Activated CD4-positive, alpha-beta T cell treated with anti-CD3 and anti-CD28 coated beads for 1 hour (primary cell): ENCODE data around the gene KCND3.

Experiments
- DNase-seq: peaks from one replicate; pipeline ENCODE4 v3.0.0-alpha.2; 2020

Gene KCND3

DNA sequence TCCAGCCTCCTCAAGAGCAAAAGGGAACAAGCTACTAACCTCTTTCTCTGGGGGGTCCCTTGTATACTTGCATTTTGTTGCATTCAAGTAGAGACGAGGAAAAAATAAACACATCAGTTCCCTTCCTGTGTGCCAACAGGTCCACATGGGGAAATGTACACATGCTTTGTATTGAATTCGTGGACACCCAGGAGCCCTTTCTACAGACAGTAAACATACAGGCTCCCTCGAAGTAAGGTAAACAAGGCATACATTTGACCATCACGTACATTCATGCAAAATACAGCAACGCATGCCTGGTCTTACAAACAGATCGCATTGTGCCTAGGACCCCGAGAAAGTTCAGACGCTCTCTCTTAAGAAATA, 1.1 kb downstream of the KCND3 start:
- DNase-seq: no peak

DNA sequence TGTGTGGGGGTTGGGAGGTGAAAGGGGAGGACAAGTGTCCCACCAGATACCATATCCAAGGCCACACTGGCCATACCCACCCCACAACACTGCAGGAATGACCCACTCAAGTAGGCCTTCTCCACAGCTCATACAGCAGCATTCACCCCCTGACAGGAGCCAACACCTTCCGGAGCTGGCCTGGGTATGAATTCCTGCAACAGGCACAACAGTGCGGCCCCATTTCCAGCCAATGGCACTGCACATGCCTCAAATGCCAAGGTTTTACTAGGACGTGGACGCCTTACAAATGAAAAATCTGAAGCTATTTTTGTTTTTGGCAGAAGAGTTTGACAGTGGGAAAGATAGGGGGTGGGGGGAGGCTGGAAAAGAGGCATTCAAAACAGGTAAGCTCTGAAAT, 2.0 kb downstream of the KCND3 start:
- DNase-seq: no peak

DNA sequence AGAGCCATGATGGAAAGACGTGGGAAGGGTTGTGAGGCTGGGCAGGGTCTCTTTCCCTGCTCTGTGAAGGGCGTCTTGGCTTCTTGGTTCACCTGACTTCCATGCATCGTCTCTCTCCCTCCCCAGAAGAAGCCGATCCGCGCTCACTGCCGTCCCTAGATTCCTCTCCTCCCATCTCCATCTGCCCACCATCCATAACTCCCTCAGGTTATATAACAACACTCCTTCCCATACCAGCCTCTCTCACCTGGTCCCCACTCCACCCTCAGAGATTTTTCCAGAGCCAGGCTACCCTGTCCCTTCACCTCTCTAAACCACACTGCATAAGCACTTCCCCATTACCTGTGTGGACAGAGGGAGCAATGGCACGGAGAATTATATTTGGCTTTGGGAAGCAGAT, 6.0 kb downstream of the KCND3 start:
- DNase-seq: no peak

DNA sequence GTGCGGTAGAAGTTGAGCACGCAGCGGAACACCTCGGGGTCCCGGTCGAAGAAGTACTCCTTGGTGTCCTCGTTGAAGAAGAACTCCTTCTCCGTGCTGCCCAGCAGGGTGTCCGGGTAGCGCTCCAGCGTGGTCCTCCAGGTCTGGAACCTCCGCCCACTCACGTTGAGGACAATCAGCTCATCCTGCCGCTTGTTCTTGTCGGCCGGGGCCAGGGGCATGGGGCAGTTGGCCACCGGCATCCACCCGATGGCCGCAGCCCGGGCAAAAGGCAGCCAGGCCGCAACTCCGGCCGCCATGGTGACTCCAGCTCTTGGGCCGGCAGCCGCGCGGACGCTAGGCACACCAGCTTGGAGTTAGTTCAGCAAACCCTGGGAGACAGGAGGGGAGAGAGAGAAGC, 7.0 kb downstream of the KCND3 start:
- DNase-seq: no peak

DNA sequence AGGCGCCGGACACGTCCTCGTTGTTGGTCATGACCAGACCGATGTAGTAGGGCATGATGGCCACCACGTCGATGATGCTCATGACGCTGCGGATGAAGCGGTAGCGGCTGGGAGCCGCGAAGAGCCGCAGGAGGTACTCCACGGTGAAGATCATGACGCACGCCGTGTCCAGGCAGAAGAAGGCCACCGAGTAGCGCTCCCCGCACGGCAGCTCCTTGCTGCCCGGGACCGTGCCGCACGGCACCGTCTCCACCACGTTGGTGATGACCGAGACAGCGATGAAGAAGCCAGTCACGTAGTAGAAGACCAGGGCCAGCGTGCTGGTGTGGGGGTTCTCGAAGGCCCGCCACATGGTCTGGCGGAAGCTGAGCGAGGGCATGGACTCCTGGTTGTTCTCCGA, 7.6 kb downstream of the KCND3 start:
- no peak for DNase-seq

DNA sequence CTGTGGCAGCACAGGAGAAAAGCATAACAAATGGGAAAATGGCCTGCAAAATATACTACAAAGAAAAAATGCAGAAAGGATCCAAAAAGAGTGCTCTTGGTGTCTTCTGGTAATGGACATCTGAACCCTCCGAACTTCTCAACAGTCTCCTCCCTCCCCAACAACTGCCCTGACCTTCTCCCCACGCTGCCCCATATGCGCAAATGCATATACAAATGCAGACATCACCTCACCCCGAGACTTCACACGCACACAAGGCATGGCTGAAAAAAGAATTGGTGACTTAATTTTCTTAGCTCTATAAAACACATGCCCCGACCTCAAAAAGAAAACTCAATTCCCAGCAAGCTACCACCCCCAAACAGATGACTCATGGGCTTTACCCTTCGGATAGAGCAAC, 8.4 kb downstream of the KCND3 start:
- no peak for DNase-seq

DNA sequence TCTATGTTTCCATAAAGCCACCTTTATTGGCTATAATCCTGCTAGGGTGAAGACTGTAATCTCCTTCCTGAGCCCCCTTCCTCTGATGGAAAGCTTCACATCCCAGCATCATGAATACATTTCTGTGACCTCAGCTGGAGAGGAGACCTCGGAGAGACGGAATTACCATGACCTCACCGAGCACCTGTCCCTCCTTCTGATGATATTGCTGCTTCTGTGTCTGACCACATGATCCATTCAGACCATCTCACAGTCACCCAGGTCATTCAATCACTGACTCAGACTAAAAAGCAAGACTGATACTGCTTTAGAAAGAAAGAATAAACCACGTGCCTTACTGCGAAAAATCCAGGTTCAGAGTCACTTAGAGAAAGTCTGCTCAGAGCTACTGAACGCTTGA, 8.8 kb downstream of the KCND3 start:
- DNase-seq: no peak

DNA sequence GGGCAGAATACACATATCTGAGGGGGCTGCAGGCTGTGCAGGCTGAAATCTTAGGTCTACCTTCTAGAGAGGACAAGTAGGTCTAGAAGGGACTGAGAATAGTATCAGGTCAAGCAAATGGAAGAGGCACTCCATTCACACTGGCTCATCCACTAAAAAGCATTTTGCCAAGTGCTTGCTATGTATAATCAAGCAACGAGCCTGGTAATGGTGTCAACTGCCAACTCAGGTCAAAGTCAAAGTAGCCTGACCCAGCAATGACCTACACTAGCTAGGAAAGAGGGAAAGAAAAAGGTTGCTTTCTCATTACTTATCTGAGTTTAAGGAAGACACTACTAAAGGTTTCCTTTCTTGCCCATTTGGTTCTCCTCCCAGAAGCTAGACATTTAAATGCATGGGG, 10.8 kb downstream of the KCND3 start:
- no peak for DNase-seq

DNA sequence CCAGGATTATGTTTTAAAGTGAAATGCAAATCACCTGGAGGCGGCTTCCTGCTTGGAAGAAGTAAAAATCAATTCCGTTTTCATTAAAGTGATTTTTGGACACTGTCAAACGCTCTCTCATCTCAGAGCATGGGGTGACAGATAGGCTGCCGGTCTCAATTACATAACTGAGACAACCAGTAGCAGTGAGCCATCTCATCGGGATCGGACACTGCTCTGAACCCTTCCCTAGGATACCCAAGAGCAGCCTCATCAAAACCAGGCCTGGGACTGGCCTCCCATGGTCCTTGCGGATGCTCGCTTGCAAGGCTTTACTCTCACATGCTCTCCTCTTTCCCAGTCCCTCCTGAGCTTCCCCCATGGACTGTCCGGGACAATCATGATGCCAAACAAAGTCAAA, 12.1 kb downstream of the KCND3 start:
- no peak for DNase-seq

DNA sequence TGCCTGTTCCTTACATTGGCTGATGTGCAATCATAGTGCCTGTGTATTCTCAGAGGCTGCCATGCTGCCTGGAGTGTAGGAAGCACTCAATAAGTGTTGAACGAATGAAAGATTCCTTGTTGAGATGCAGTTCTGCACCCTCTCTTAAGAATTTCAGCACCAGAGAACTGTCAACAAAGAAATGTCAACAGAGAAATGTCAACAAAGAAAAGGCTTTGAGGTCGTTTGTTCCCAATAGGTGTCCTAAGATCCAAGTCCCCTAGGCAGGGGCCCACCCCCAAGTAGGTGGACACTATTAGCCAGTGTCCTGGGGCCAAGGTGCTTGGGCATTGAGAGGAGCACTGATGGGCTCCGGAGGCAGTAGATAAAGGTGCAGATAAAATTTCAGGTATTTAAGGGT, 12.6 kb downstream of the KCND3 start:
- DNase-seq: no peak

DNA sequence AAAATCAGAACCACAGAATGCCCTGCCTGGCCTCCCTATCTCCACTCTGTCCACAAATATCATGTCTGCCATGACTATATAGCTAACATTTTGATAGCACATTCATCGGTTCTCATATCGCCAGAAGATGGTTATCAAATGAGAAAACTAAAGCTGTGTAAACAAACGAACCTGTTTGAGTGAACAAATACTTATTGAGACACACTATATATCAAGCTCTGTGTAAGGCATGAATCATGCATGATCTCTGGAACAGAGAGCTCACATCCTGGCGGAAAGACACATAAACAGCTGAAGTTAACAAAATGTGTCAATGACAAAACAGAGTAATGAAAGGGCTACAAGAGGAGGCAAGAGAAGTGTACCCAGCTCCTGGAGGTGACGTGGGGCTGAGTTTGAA, 13.1 kb downstream of the KCND3 start:
- DNase-seq: no peak

DNA sequence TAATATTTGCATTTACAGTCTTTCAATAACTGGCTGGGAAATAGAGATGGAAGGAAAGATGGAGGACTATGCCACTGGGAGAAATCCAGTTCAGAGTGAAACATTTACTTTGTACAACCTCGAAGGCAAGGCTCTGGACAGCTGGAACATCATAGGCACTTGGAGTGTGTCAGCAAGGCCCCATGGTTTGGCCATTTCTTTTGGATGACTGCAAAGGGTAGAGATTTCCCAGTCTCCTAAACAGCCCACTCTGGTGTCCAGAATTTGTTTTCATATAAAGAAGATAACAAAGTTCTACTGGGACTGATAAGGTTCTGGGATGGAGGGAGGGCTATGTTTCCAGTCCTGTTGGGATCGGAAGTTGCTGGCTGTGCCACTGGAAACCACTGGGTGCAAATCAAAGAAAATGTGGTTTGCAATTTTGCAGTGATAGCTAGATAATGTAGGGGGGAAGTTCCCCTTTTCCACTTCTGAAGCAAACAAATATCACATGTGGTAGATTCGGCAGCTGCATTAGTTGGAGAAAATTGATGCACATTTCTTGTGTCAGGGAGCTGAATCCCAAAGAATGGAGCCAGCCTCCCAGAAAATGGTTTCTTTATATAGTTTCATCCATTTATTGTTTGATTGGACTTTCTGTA, 16.2 kb downstream of the KCND3 start:
- no peak for DNase-seq

DNA sequence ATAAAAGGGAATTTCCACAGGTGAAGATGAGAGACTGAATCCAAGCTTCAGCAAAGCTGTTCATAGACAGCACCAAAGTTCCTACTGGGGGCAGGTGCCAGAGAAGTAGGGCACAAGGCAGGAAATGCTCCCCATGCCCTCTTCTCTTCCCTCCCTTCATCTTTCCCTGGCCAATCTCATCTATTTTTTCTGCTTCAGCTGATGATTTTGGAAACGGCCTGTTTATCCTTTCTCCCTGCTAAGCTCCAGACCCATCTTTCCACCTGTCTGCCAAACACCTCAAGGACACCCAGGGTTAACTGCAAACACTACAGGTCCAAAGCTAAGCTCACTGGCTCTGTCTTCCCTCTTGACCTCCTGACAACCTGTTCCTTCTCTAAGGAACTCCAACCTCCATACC, 18.1 kb downstream of the KCND3 start:
- DNase-seq: no peak

DNA sequence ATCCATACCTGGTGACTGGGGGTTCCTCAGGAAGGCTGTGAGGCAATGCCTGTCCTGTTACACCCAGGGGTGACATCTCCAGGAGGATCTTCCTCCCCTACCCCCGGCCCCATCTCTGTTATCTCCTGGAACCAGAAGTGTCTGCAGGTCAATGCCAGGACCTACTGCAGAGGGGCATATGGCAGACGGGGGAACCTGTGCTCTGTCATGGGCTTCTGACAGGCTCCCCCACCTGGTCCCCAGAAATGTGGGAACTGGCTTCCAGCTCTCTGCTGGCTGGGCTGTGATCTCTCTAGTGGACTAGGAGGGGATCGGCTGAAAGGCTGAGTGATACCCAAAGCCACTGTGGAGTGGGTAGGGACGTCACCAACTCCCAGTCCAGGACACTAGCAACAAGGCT, 21.0 kb downstream of the KCND3 start:
- no peak for DNase-seq

DNA sequence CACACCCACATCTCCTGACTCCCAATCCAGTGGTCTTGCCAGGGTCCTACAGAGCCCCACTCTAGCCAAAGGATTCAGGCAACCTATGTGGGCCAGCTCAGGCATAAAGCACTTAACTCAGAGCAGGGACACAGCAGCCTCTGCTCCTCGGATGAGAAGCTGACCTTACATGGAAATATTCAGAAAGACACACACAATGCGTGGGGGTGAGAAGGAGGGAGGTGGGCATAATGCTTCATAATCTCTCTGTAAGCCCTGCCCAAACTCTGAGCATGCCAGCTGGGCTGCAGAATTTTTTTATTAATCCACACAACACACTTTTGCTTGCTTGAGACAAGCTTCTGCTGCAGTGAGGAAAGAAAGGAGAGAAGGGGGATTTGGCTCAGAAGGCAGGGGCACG, 21.6 kb downstream of the KCND3 start:
- no peak for DNase-seq

DNA sequence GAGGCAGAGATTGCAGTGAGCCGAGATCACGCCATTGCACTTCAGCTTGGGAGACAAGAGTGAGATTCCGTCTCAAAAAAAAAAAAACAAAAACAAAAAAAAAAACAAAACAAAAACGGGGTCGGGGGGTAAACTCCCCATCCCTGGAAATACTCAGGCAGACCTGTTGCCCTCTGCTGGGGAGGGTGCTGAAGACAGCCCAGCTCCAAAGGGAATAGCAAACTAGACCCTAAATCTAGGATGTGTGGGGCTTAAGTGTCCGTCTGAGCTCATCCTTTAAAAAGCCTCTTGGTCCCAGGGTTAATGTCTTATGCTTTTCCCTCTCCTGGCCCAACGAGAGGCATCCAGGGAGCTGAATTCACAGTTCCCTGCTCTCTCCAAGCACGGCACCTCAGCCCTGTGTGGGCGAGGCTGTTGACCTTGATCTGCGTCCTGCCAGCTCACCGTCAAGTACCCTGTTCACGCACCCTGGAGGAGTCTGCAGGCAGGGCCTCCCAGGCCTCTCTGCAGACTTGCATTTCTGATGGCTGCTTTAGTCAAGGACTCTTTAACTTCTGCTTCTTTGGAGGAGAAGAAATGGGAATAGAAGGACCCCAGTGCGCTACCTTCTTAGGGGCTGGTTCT, 22.3 kb downstream of the KCND3 start:
- no peak for DNase-seq

DNA sequence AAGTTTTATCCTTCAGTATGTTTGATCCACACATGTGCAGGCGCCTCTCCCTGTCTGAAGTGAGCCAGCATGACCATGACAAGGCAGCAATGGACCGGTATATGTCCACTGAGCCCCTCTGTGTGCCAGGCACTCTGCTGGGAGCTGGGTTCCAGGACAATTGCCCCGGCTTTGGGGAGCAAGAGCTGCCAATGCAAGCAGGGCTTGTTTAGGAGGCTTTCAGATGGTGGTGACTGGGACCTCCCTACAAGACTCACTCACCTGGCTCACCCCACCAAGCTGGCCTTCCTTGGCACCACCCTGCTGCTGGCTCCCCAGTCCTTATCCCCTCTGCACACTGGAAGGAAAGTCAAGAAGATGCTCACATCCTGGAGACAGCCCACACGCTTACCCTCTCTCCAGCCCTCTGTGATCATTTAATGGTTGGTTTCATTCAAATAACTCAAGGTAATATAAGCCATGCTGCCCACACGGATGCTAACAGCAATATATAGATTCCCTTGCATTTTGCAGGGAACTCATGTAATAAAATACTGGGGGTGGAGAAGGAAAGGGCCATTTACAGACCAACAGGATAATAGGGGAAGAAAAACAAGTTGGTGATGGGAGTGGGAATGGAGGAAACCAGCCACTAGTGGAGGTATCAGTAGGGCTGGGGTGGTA, 23.6 kb downstream of the KCND3 start:
- DNase-seq: no peak

DNA sequence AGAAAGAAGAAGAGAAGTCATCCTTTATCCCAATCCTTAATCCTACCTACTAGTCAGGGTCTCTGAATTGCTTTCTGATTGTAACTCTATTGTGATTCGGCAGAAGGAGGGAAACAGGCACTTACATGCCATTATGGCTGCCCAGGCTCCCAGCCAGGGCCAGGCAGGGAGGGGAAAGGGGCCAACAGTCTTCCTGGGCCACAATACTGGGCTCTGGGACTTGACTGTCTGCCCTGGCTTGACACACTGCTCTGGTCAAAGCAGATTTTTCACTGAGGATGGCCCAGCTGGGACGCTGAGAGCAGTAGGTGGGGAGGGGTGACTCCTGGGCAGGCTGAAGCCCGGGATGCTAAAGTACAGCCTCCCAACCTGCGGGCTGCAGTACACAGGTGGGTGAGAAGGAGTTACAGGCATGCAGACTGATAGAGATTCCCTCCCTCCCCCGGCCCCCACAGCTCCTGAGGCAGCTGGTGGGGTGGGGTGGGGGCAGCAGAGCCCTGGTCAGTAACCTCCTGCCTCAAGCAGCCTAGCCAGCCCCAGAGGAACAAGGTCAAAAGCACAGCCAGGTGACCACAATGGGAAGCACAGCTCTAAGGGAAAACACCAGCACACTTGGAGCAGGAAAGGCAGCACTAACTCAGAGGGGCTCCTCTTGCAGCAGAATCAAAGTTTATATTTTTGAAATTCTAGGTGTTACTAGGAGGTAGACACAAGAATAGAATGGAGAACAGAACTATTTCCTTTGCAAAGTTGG, 25.3 kb downstream of the KCND3 start:
- no peak for DNase-seq

DNA sequence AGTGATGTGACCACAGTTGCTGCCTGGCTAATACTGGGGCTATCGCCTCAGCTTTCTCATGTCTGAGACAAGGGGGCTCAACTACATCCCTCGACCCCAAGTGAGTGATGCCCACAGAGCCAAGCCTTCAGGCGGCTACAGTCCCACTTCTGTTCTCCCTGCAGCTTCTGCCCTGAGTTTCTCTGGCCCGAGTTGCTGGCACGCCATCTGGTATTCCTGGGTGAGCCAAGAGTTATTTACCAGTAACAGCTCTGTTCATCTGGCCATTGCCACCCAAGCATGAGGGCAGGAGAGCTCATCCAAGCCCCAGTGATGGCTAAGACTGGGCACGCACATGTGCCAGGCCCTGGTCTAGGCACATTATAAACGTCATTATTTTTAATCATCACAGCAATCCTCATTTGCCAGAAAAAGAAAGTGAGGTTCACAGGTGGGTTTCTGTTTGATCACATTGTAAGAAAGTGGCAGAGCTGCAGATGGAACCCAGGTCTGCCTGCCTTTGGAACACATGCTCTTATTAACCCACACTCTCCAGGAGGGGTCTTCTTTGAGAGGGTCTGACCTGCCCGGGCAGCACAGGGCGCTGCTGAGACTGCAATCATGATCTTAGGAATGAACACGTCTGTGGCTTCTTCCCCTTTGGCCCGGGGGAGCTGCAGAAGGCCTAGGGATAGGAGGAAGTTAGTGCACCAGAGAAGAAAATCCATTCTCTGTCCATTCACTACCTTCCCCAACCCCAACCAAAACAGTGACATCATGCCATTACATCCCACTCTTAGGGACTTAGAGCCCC, 27.5 kb downstream of the KCND3 start:
- no peak for DNase-seq

DNA sequence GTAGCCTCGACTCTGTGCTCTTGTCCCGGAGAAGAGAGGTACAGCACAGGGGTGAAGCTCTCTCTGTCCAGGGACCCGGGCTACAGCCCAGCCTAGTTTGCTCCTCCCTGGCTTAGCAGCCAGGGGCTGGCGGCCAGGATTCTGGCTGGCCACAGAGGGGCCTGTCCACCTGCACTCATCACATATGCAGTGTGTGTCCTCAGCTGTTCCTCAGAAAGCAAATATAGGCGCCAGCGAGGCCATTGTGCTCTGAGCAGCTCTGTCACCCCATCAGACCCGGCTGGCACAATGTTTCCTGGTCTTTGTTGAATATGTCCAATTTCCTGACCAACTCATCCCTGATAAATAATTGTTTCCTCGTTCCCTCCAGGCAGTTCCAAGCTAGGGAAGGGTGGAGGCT, 28.5 kb downstream of the KCND3 start:
- DNase-seq: no peak

DNA sequence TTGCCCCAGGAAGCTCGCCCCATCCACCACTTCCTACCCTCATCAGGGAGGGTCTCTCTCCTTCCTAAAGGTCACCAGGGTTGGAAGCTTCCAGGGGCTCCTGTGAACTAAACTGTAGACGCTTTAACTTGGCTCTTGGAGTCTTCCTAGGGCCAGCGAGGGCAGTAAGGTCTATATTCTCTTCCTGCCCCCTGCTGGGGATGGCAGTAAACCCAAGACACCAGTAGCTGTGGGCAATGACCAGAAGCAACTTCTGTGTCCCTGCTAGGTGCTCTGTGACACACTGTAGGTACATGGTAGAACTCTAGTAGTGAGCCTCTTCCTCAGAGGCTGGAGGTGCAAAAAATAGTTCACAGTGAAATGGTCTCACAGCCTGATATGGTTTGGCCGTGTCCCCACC, 30.0 kb downstream of the KCND3 start:
- no peak for DNase-seq

DNA sequence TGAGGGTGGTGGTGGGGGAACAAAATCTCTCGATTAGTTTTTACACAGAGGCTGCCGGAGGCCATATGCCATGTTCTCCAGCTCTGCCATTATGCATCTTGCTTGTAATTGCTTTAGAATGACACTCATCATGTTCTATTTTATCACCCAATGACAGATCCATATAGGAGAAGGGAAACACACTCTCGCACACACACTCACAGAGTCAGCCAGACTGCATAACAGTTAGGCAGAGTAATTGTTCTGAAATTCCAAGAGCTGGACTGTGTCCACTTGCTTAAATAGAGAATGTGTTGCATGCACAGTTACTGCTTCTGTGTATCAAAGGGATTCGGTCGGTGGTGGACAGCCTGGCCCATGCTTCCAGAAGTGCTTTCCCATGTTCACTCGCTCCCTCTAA, 30.6 kb downstream of the KCND3 start:
- DNase-seq: no peak

DNA sequence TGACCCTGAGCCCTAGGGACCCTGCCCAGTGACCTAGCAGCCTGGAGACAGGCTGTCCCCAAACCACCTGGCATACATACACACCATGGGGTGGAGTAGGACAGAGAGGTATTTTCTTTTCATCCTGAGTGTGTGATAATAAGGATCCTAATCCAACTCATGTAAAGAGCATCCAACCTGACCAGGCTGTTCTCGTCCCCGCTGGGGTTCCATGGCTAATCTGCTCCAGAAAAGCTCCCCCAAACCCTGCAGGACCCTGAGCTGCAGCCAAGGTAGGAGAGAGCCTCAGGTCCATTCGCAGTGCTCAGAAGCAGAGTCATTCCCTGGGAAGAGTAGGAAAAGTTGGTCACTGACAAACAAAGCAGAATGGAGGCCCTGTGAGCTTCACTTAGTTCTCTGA, 31.4 kb downstream of the KCND3 start:
- no peak for DNase-seq
